Smooth muscle cell (in vitro differentiated cells): ENCODE data around the gene DAB1. TPM values are rescaled to one million over a fixed set of nuclear protein-coding genes. Genes with fewer than 3 reads are reported as not detected.

Experiments
- DNase-seq: peaks from one replicate; lab custom pipeline; 2025; ENCODE audit not compliant: unreplicated experiment; lab: John Stamatoyannopoulos, UW
- H2AFZ ChIP-seq: fragments of 200-600 bp; sonication (generic); 2 replicates; pipeline ENCODE4 v1.6.0; 2016; ENCODE audit warnings: antibody characterized with exemption, low read depth, mild to moderate bottlenecking
- H3F3A ChIP-seq: fragments of 200-600 bp; sonication (generic); 2 replicates; pipeline ENCODE4 v1.6.0; 2017; ENCODE audit warnings: antibody characterized with exemption, low read depth
- H3K27ac ChIP-seq: fragments of 200-600 bp; sonication (generic); 2 replicates; pipeline ENCODE4 v1.5.1; 2016; ENCODE audit warnings: low read depth, mild to moderate bottlenecking
- H3K27me3 ChIP-seq: fragments of 200-600 bp; sonication (generic); 2 replicates; pipeline ENCODE4 v1.6.1; 2016; ENCODE audit warnings: low read depth, mild to moderate bottlenecking
- H3K36me3 ChIP-seq: fragments of 200-600 bp; sonication (generic); 2 replicates; pipeline ENCODE4 v1.5.1; 2016; ENCODE audit warnings: low read depth
- H3K4me1 ChIP-seq: fragments of 200-600 bp; sonication (generic); 2 replicates; pipeline ENCODE4 v1.5.1; 2016; ENCODE audit warnings: low read depth
- H3K4me2 ChIP-seq: fragments of 200-600 bp; sonication (generic); 2 replicates; pipeline ENCODE4 v1.6.0; 2016; ENCODE audit warnings: mild to moderate bottlenecking
- H3K4me3 ChIP-seq: fragments of 200-600 bp; sonication (generic); 2 replicates; pipeline ENCODE4 v1.5.1; 2016; ENCODE audit warnings: mild to moderate bottlenecking
- H3K79me2 ChIP-seq: fragments of 200-600 bp; sonication (generic); 2 replicates; pipeline ENCODE4 v1.6.0; 2016; ENCODE audit warnings: low read depth, mild to moderate bottlenecking
- H3K9ac ChIP-seq: fragments of 200-600 bp; sonication (generic); 2 replicates; pipeline ENCODE4 v1.6.0; 2016; ENCODE audit warnings: low read depth
- H3K9me3 ChIP-seq: fragments of 200-600 bp; sonication (generic); replicated peaks from 2 replicates; pipeline ENCODE4 v1.5.1; 2016; ENCODE audit warnings: low read depth
- H4K20me1 ChIP-seq: fragments of 200-600 bp; sonication (generic); 2 replicates; pipeline ENCODE4 v1.6.0; 2016; ENCODE audit warnings: low read depth
- CTCF ChIP-seq: fragments of 200-600 bp; sonication (generic); IDR thresholded peaks from 2 replicates; pipeline ENCODE4 v1.5.1; 2017; ENCODE audit warnings: borderline replicate concordance, mild to moderate bottlenecking, antibody characterized with exemption; ENCODE audit not compliant: insufficient read depth, poor library complexity, severe bottlenecking
- WGBS: methylation state at CpG from one replicate; pipeline ENCODE4 v1.1.7; 2016; ENCODE audit warnings: low lambda C conversion rate; 5-methylcytosine and 5-hydroxymethylcytosine counted together
- polyA plus RNA-seq: library from polyadenylated mRNA; unstranded; fragments of >200 nt; fragmentation: Nextera tagmentation; extraction: Ambion mirVana; gene quantifications from 2 replicates; pipeline ENCODE4 v1.2.1, GENCODE V29; 2016
- total RNA-seq: library from RNA; depleted of rRNA; stranded (reverse); fragments of >200 nt; gene quantifications from 2 replicates; pipeline ENCODE4 v1.2.3, GENCODE V29; 2014

The DAB1 gene
- total and polyA plus RNA-seq, 2 experiments from 2014 or later, result 0.22 to 0.30 TPM

GRCh38 chr1:57093122-57093521 is 330.7 kb downstream of the DAB1 start:
- Histone ChIP-seq H3K9me3 (no peaks in the 10 kb centered on the region), H3K27me3 (no peaks in the 10 kb centered on the region), H3K4me3 (no peak overlapping the region), H2AFZ (no peak overlapping the region), H3K27ac (no peak overlapping the region), H3K79me2 (no peaks in the 10 kb centered on the region), H3K4me1 (peaks cover 19% of the 10 kb centered on the region), H3K36me3 (no peaks in the 10 kb centered on the region), H4K20me1 (no peaks in the 10 kb centered on the region), H3K9ac (no peak overlapping the region), H3K4me2 (no peak overlapping the region), H3F3A (no peaks in the 10 kb centered on the region)
- no peak for DNase-seq
- WGBS, result 95% methylated on average over 3 of the region's 3 CpGs
- TF ChIP-seq CTCF, result no peak

- Histone ChIP-seq H3K27ac (no peak overlapping the region), H3K4me1 (peaks cover 17% of the 10 kb centered on the region), H4K20me1 (no peaks in the 10 kb centered on the region), H3K9ac (no peak overlapping the region), H2AFZ (no peak overlapping the region), H3K36me3 (no peaks in the 10 kb centered on the region), H3K27me3 (no peaks in the 10 kb centered on the region), H3F3A (no peaks in the 10 kb centered on the region), H3K4me3 (no peak overlapping the region), H3K9me3 (no peaks in the 10 kb centered on the region), H3K79me2 (no peaks in the 10 kb centered on the region), H3K4me2 (no peak overlapping the region)
- no peak for TF ChIP-seq CTCF
- DNase-seq, result no peak
- 86% methylated on average over 1 of the region's 1 CpG for WGBS
Observed at GRCh38 chr1:57091642-57092041, 332.2 kb downstream of the DAB1 start.

GRCh38 chr1:57089855-57090254 is 334.0 kb downstream of the DAB1 start:
- Histone ChIP-seq H3K9ac (no peak overlapping the region), H4K20me1 (no peaks in the 10 kb centered on the region), H3K79me2 (no peaks in the 10 kb centered on the region), H3F3A (no peaks in the 10 kb centered on the region), H3K36me3 (no peaks in the 10 kb centered on the region), H2AFZ (no peak overlapping the region), H3K9me3 (no peaks in the 10 kb centered on the region), H3K4me3 (no peak overlapping the region), H3K27me3 (peaks cover 9% of the 10 kb centered on the region), H3K4me2 (no peak overlapping the region), H3K27ac (no peak overlapping the region), H3K4me1 (peaks cover 7% of the 10 kb centered on the region)
- DNase-seq, result no peak
- TF ChIP-seq CTCF, result no peak
- WGBS, result 86% methylated on average over 3 of the region's 3 CpGs

- no peak overlapping the region for H3K4me2 ChIP-seq
- no peaks in the 10 kb centered on the region for H3K79me2 ChIP-seq
- no peak overlapping the region for H3K4me3 ChIP-seq
- H3K4me1 ChIP-seq, result peaks cover 7% of the 10 kb centered on the region
- H4K20me1 ChIP-seq, result no peaks in the 10 kb centered on the region
- H3K27ac ChIP-seq, result no peak overlapping the region
- H3F3A ChIP-seq, result no peaks in the 10 kb centered on the region
- H2AFZ ChIP-seq, result no peak overlapping the region
- H3K9ac ChIP-seq, result no peak overlapping the region
- no peaks in the 10 kb centered on the region for H3K9me3 ChIP-seq
- TF ChIP-seq CTCF, result no peak
- H3K27me3 ChIP-seq, result peaks cover 14% of the 10 kb centered on the region
- H3K36me3 ChIP-seq, result no peaks in the 10 kb centered on the region
- no peak for DNase-seq
- WGBS, result 96% methylated on average over 4 of the region's 4 CpGs
Observed at GRCh38 chr1:57089221-57089620, 334.6 kb downstream of the DAB1 start.
